Effector memory CD8-positive, alpha-beta T cell (primary cell): ENCODE data around the gene ZRANB1.
"Not testable (repeated sequence)": the region's sequence is repeated elsewhere in the genome, so short reads cannot be mapped to it uniquely, and the experiment has no call there.

Experiments used
- ATAC-seq: fragments of 150-1000 bp; cut with Tn5 transposase; replicated peaks from 2 replicates; pipeline ENCODE4 v1.10.0; 2021; ENCODE audit warnings: mild to moderate bottlenecking, moderate library complexity
- DNase-seq, 3 experiments: peaks; one replicate each; pipeline ENCODE4 v3.0.0; 2021
- H3K27ac Mint-ChIP-seq, 2 donors: one replicate each; pipeline ENCODE4 v1.8.0; 2022; ENCODE audit warnings: mild to moderate bottlenecking in 2 of 2, mixed read lengths in 2 of 2, moderate library complexity in 2 of 2
- H3K27me3 Mint-ChIP-seq, 2 donors: one replicate each; pipeline ENCODE4 v1.8.0; 2022; ENCODE audit warnings: mixed read lengths in 2 of 2
- H3K36me3 Mint-ChIP-seq: one replicate; pipeline ENCODE4 v1.8.0; 2022; ENCODE audit warnings: mild to moderate bottlenecking, moderate library complexity, mixed read lengths; ENCODE audit not compliant: insufficient read depth
- H3K4me1 Mint-ChIP-seq, 2 donors: one replicate each; pipeline ENCODE4 v1.8.0; 2022; ENCODE audit warnings: low read depth in 2 of 2, mixed read lengths in 2 of 2
- H3K4me3 Mint-ChIP-seq, 2 donors: one replicate each; pipeline ENCODE4 v1.8.0; 2022; ENCODE audit warnings: mild to moderate bottlenecking in 2 of 2, mixed read lengths in 2 of 2, moderate library complexity in 2 of 2
- H3K9me3 Mint-ChIP-seq, 2 donors: one replicate each; pipeline ENCODE4 v1.8.0; 2022; ENCODE audit warnings: mixed read lengths in 2 of 2

Gene ZRANB1

GRCh38 chr10:124983321-124983720 lies 41.4 kb downstream of the ZRANB1 start:
- no peaks in the 10 kb centered on the region for H3K27me3 Mint-ChIP-seq
- H3K27ac Mint-ChIP-seq, result peak overlapping the region; percentile 10 to 87
- H3K9me3 Mint-ChIP-seq, result no peaks in the 10 kb centered on the region
- no peak for DNase-seq
- ATAC-seq, result no peak
- H3K4me3 Mint-ChIP-seq, result no peak overlapping the region
- peaks cover 6 to 16% of the 10 kb centered on the region in 2 donors for H3K4me1 Mint-ChIP-seq
- peaks cover 64% of the 10 kb centered on the region for H3K36me3 Mint-ChIP-seq

DNA sequence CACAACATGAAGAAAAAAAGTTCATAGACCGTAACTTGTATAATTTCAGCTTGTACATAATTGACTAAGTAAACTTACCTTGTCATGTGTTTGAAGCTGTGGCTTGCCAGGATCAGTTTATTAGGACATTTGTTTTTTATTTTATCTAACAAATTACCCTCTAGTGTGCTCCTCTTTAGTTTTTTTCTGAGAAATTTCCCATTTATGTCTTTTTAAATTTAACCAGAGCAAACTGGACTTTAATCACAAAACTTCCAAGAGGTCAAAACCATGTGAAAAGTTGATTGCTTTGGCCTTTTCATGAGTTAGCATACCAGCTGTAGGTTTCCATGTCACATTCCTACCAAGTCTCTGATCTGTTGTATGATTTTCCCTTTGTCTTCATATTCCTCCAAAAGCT lies 42.5 kb downstream of the ZRANB1 start:
- Mint-ChIP-seq H3K4me1 (peaks cover 3 to 16% of the 10 kb centered on the region in 2 donors), H3K4me3 (peak overlapping the region in 1 of 2 donors; percentile 20), H3K27me3 (no peaks in the 10 kb centered on the region), H3K36me3 (peaks cover 69% of the 10 kb centered on the region), H3K27ac (peak overlapping the region in 1 of 2 donors; percentile 17), H3K9me3 (no peaks in the 10 kb centered on the region)
- ATAC-seq (no peak), DNase-seq (no peak)

GRCh38 chr10:124985162-124985561 lies 43.2 kb downstream of the ZRANB1 start:
- H3K4me3 Mint-ChIP-seq, result no peak overlapping the region
- peaks cover 64% of the 10 kb centered on the region for H3K36me3 Mint-ChIP-seq

GRCh38 chr10:124987788-124988187 lies 45.9 kb downstream of the ZRANB1 start:
- Mint-ChIP-seq H3K36me3 (peaks cover 53% of the 10 kb centered on the region), H3K9me3 (no peaks in the 10 kb centered on the region), H3K27ac (no peak overlapping the region), H3K27me3 (no peaks in the 10 kb centered on the region), H3K4me1 (peaks cover 1 to 11% of the 10 kb centered on the region in 2 donors), H3K4me3 (no peak overlapping the region)
- DNase-seq, result no peak
- no peak for ATAC-seq

More at GRCh38 chr10:124985162-124985561, 43.2 kb downstream of the ZRANB1 start:
- Mint-ChIP-seq H3K4me1 (peaks cover 2 to 16% of the 10 kb centered on the region in 2 donors), H3K27ac (no peak overlapping the region), H3K27me3 (no peaks in the 10 kb centered on the region), H3K9me3 (no peaks in the 10 kb centered on the region)
- no peak for DNase-seq
- no peak for ATAC-seq

GRCh38 chr10:124988753-124989152 lies 46.8 kb downstream of the ZRANB1 start:
- not testable (repeated sequence) for H3K27me3 Mint-ChIP-seq, H3K4me1 Mint-ChIP-seq, ATAC-seq, H3K9me3 Mint-ChIP-seq, H3K4me3 Mint-ChIP-seq, DNase-seq
- peak overlapping the region in 1 of 2 donors; percentile 73 for H3K27ac Mint-ChIP-seq
- peaks cover 45% of the 10 kb centered on the region for H3K36me3 Mint-ChIP-seq

GRCh38 chr10:124989526-124989925 lies 47.6 kb downstream of the ZRANB1 start:
- ATAC-seq (no peak), DNase-seq (no peak)
- H3K4me3 Mint-ChIP-seq, result no peak overlapping the region
- H3K4me1 Mint-ChIP-seq, result no peaks in the 10 kb centered on the region
- no peaks in the 10 kb centered on the region for H3K27me3 Mint-ChIP-seq
- H3K27ac Mint-ChIP-seq, result peak overlapping the region in 1 of 2 donors; percentile 23
- H3K9me3 Mint-ChIP-seq, result no peaks in the 10 kb centered on the region
- peaks cover 44% of the 10 kb centered on the region for H3K36me3 Mint-ChIP-seq

- H3K27ac Mint-ChIP-seq, result no peak overlapping the region
These were observed 49.0 kb downstream of the ZRANB1 start for GRCh38 chr10:124990671-124991625.

GRCh38 chr10:124991835-124992234 lies 49.9 kb downstream of the ZRANB1 start:
- peaks cover 23% of the 10 kb centered on the region for H3K36me3 Mint-ChIP-seq
- no peak overlapping the region for H3K4me3 Mint-ChIP-seq
- ATAC-seq (no peak), DNase-seq (no peak)
- no peaks in the 10 kb centered on the region for H3K27me3 Mint-ChIP-seq
- no peaks in the 10 kb centered on the region for H3K4me1 Mint-ChIP-seq
- no peak overlapping the region for H3K27ac Mint-ChIP-seq
- no peaks in the 10 kb centered on the region for H3K9me3 Mint-ChIP-seq

More at GRCh38 chr10:124990671-124991625, 49.0 kb downstream of the ZRANB1 start:
- ATAC-seq (no peak), DNase-seq (no peak)
- Mint-ChIP-seq H3K4me1 (no peaks in the 10 kb centered on the region), H3K27me3 (no peaks in the 10 kb centered on the region), H3K9me3 (no peaks in the 10 kb centered on the region), H3K4me3 (no peak overlapping the region), H3K36me3 (peaks cover 30% of the 10 kb centered on the region)

- Mint-ChIP-seq H3K4me3 (no peak overlapping the region), H3K36me3 (peaks cover 20% of the 10 kb centered on the region), H3K27ac (no peak overlapping the region), H3K9me3 (no peaks in the 10 kb centered on the region), H3K4me1 (no peaks in the 10 kb centered on the region), H3K27me3 (no peaks in the 10 kb centered on the region)
- peak in 2 of 3 experiments; percentile 18 to 27 for DNase-seq
- ATAC-seq, result peak; percentile 43
These were observed 50.8 kb downstream of the ZRANB1 start for GRCh38 chr10:124992462-124993344.

- no peak overlapping the region for H3K27ac Mint-ChIP-seq
- DNase-seq (no peak), ATAC-seq (no peak)
- H3K36me3 Mint-ChIP-seq, result peaks cover 17% of the 10 kb centered on the region
- no peaks in the 10 kb centered on the region for H3K9me3 Mint-ChIP-seq
- no peak overlapping the region for H3K4me3 Mint-ChIP-seq
- no peaks in the 10 kb centered on the region for H3K4me1 Mint-ChIP-seq
- H3K27me3 Mint-ChIP-seq, result no peaks in the 10 kb centered on the region
These were observed 51.4 kb downstream of the ZRANB1 start for GRCh38 chr10:124993345-124993708.

- Mint-ChIP-seq H3K27me3 (no peaks in the 10 kb centered on the region), H3K36me3 (peaks cover 18% of the 10 kb centered on the region), H3K4me1 (no peaks in the 10 kb centered on the region), H3K27ac (no peak overlapping the region), H3K9me3 (no peaks in the 10 kb centered on the region), H3K4me3 (no peak overlapping the region)
- no peak for ATAC-seq
- DNase-seq, result no peak
These were observed 52.0 kb downstream of the ZRANB1 start for GRCh38 chr10:124993736-124994451.

- H3K27ac Mint-ChIP-seq, result no peak overlapping the region
These were observed 52.9 kb downstream of the ZRANB1 start for GRCh38 chr10:124994573-124995473.

More at GRCh38 chr10:124994573-124995473, 52.9 kb downstream of the ZRANB1 start:
- Mint-ChIP-seq H3K27me3 (peaks cover 0 to 1% of the 10 kb centered on the region in 2 donors), H3K36me3 (peaks cover 13% of the 10 kb centered on the region), H3K4me3 (no peak overlapping the region), H3K9me3 (no peaks in the 10 kb centered on the region), H3K4me1 (no peaks in the 10 kb centered on the region)
- no peak for DNase-seq
- no peak for ATAC-seq
